ENCODE results near the gene UNCX. TPM values are rescaled to one million over a fixed set of nuclear protein-coding genes. Genes with fewer than 3 reads are reported as not detected.

The UNCX gene
- total and polyA plus RNA-seq, 2 of the 8 experiments (the other 6 are each of a cell fraction or from before 2014, with no cell fraction given) = not detected

- TF ChIP-seq CHD2 (IDR thresholded peaks at IDR 0.05; ENCODE audit: low read length) (no peak), USF2 (IDR thresholded peaks at IDR 0.05; ENCODE audit: low read length) (no peak)
Measured at GRCh38 chr7:1263391-1263951, 30.8 kb downstream of the UNCX start (continued).
